HCT116 (cell line): ENCODE measurements around the gene TNRC6C. TPM values are rescaled to one million over a fixed set of nuclear protein-coding genes. Genes with fewer than 3 reads are reported as not detected.

Experiments used
- ATAC-seq: fragments of 200-7000 bp; cut with Tn5 transposase; 2 replicates; pipeline ENCODE4 v1.9.1; 2020; ENCODE audit warnings: mild to moderate bottlenecking, moderate library complexity
- BruUV-seq: library from RNA; stranded (reverse); fragments of 400-500 nt; replicated peaks from 2 replicates; lab custom pipeline; 2021; lab: Mats Ljungman, UMichigan
- CTCF ChIA-PET: fragments of 300-600 bp; sonication (Branson Sonifier 250); formaldehyde crosslinking; loops from one replicate; lab custom pipeline; 2021; ENCODE audit warnings: antibody characterized with exemption; lab: Charles Lee
- POLR2A ChIA-PET: fragments of 300-600, 350-600 bp; sonication (Branson Sonifier 250); formaldehyde crosslinking; loops from one replicate; lab custom pipeline; 2021; ENCODE audit warnings: antibody characterized with exemption; lab: Charles Lee
- RAD21 ChIA-PET, 2 experiments: fragments of 300-600 bp; sonication (Branson Sonifier 250); formaldehyde crosslinking; loops; one replicate each; lab custom pipeline; 2023; ENCODE audit warnings: low total read pairs in 2 of 2; ENCODE audit not compliant: uncharacterized antibody in 2 of 2, unreplicated experiment in 2 of 2, low non-redundant PET in 1 of 2; lab: Charles Lee
- DNase-seq: peaks from one replicate; pipeline ENCODE4 v3.0.0-alpha.2; 2010; ENCODE audit warnings: low read depth, low spot score
- H2AFZ ChIP-seq: fragments of 200-600 bp; shearing (Covaris generic), sonication (generic); 2 replicates; pipeline ENCODE4 v1.6.1; 2017; ENCODE audit warnings: low read depth, mixed run types, mixed read lengths, antibody characterized with exemption, low read length; ENCODE audit not compliant: poor library complexity, severe bottlenecking
- H3K27ac ChIP-seq: 2 replicates; pipeline ENCODE4 v1.5.1; 2012; ENCODE audit warnings: low read depth, low read length
- H3K27me3 ChIP-seq: fragments of 200-600 bp; sonication (generic); 2 replicates; pipeline ENCODE4 v1.6.1; 2016; ENCODE audit warnings: mixed run types, low read length, mixed read lengths; ENCODE audit not compliant: insufficient read depth
- H3K36me3 ChIP-seq, 2 experiments: fragments of 200-500 bp in 1 of 2; fragments of 200-600 bp in 1 of 2; sonication (Bioruptor generic) in 1 of 2; sonication (generic) in 1 of 2; 2 replicates each; pipeline versions ENCODE4 v1.5.1 to v1.6.1; 2014 to 2016; ENCODE audit warnings: low read length in 2 of 2, inconsistent platforms in 1 of 2, mixed read lengths in 1 of 2, mixed run types in 1 of 2; ENCODE audit not compliant: insufficient read depth in 2 of 2, control insufficient read depth in 1 of 2
- H3K4me1 ChIP-seq, 2 experiments: fragments of 200-600 bp in 1 of 2; sonication (generic) in 1 of 2; 2 replicates each; pipeline versions ENCODE4 v1.5.1 to v1.6.1; 2012 to 2017; ENCODE audit warnings: low read length in 2 of 2, inconsistent platforms in 1 of 2, mild to moderate bottlenecking in 1 of 2, mixed read lengths in 1 of 2, mixed run types in 1 of 2, moderate library complexity in 1 of 2; ENCODE audit not compliant: insufficient read depth in 2 of 2, control insufficient read depth in 1 of 2
- H3K4me2 ChIP-seq: fragments of 200-600 bp; sonication (generic); 2 replicates; pipeline ENCODE4 v1.6.1; 2017; ENCODE audit warnings: mixed run types, low read length, mixed read lengths
- H3K4me3 ChIP-seq, 2 experiments: fragments of 200-600 bp in 1 of 2; sonication (generic) in 1 of 2; replicated peaks in 1 of 2; 2 replicates each; pipeline ENCODE4 v1.5.1; 2011 to 2016; ENCODE audit warnings: low read length in 2 of 2, control low read depth in 1 of 2, low read depth in 1 of 2, mild to moderate bottlenecking in 1 of 2, mixed read lengths in 1 of 2, mixed run types in 1 of 2
- H3K79me2 ChIP-seq: fragments of 200-600 bp; sonication (generic); 2 replicates; pipeline ENCODE4 v1.6.1; 2017; ENCODE audit warnings: mild to moderate bottlenecking, mixed run types, low read length, moderate library complexity, mixed read lengths; ENCODE audit not compliant: insufficient read depth
- H3K9ac ChIP-seq: fragments of 200-600 bp; sonication (generic); 2 replicates; pipeline ENCODE4 v1.6.1; 2016; ENCODE audit warnings: low read length, mixed read lengths
- H3K9me2 ChIP-seq: fragments of 200-600 bp; sonication (generic), shearing (Covaris generic); 2 replicates; pipeline ENCODE4 v1.6.1; 2017; ENCODE audit warnings: mixed run types, mild to moderate bottlenecking, moderate library complexity; ENCODE audit not compliant: insufficient read depth
- H3K9me3 ChIP-seq, 2 experiments: fragments of 200-500 bp in 1 of 2; fragments of 200-600 bp in 1 of 2; sonication (Bioruptor generic) in 1 of 2; sonication (generic) in 1 of 2; 2 replicates each; pipeline ENCODE4 v1.6.1; 2014 to 2017; ENCODE audit warnings: low read length in 2 of 2, mixed read lengths in 2 of 2, inconsistent platforms in 1 of 2, low read depth in 1 of 2, mild to moderate bottlenecking in 1 of 2, mixed run types in 1 of 2, moderate library complexity in 1 of 2; ENCODE audit not compliant: control insufficient read depth in 1 of 2, insufficient read depth in 1 of 2
- H4K20me1 ChIP-seq: fragments of 200-600 bp; sonication (generic), shearing (Covaris generic); 2 replicates; pipeline ENCODE4 v1.6.1; 2017; ENCODE audit warnings: mixed run types, mild to moderate bottlenecking, moderate library complexity; ENCODE audit not compliant: insufficient read depth
- ATF3 ChIP-seq: IDR thresholded peaks from 2 replicates; pipeline ENCODE4 v1.6.1; 2012
- CBX3 ChIP-seq: IDR thresholded peaks from 2 replicates; pipeline ENCODE4 v1.6.1; 2012; ENCODE audit warnings: low read depth
- POLR2A ChIP-seq: IDR thresholded peaks from 2 replicates; pipeline ENCODE4 v1.7.0; 2011; ENCODE audit warnings: borderline replicate concordance; ENCODE audit not compliant: insufficient read depth, insufficient read length; ENCODE audit errors: extremely low read depth
- POLR2AphosphoS5 ChIP-seq: IDR thresholded peaks from 2 replicates; pipeline ENCODE4 v1.6.1; 2011; ENCODE audit warnings: mild to moderate bottlenecking, low read depth, low read length, moderate library complexity
- YY1 ChIP-seq: IDR thresholded peaks from 2 replicates; pipeline ENCODE4 v1.6.1; 2011; ENCODE audit warnings: low read length, low read depth, moderate library complexity, mild to moderate bottlenecking; ENCODE audit not compliant: insufficient replicate concordance; ENCODE audit errors: extremely low read depth
- intact Hi-C: fragments of 100-400 bp; cut with micrococcal nuclease; formaldehyde crosslinking; loops from 2 replicates; pipeline ENCODE4 v1.10.0; 2022
- total RNA-seq: library from RNA; stranded (reverse); gene quantifications from one replicate; pipeline ENCODE4 v1.2.1, GENCODE V29; 2021; ENCODE audit not compliant: unreplicated experiment
- TF ChIP-seq, protein P1 (sequence below): IDR thresholded peaks from 2 replicates; pipeline ENCODE4 v1.6.1; 2011; ENCODE audit warnings: mild to moderate bottlenecking, low read length, moderate library complexity; ENCODE audit not compliant: insufficient replicate concordance; ENCODE audit errors: extremely low read depth

Gene TNRC6C
- total RNA-seq, 1 experiment from 2014 or later: 23.4 TPM

GRCh38 chr17:78128551-78129350 lies 170.2 kb downstream of the TNRC6C start, which contains the start of gene TMC6:
TMC6 (minus strand) TSS chr17:78128755; CDS start chr17:78126832, 1,923 bp downstream.
- TF ChIP-seq YY1: peak; percentile 35
- no peak for TF ChIP-seq ATF3
- TF ChIP-seq CBX3: no peak
- TF ChIP-seq, protein P1, sequence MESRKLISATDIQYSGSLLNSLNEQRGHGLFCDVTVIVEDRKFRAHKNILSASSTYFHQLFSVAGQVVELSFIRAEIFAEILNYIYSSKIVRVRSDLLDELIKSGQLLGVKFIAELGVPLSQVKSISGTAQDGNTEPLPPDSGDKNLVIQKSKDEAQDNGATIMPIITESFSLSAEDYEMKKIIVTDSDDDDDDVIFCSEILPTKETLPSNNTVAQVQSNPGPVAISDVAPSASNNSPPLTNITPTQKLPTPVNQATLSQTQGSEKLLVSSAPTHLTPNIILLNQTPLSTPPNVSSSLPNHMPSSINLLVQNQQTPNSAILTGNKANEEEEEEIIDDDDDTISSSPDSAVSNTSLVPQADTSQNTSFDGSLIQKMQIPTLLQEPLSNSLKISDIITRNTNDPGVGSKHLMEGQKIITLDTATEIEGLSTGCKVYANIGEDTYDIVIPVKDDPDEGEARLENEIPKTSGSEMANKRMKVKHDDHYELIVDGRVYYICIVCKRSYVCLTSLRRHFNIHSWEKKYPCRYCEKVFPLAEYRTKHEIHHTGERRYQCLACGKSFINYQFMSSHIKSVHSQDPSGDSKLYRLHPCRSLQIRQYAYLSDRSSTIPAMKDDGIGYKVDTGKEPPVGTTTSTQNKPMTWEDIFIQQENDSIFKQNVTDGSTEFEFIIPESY: peak; percentile 54
- TF ChIP-seq POLR2AphosphoS5: peak; percentile 94
- peak; percentile 19 for TF ChIP-seq POLR2A
- ATAC-seq (peak; percentile 81), DNase-seq (peak; percentile 64)
- no peaks in the 10 kb centered on the region for H3K9me3 ChIP-seq
- H3K27ac ChIP-seq: peak within 1 kb of the TSS; percentile 95
- intact Hi-C loops: loop anchor here (5.0 kb wide), 1 partner anchor 124 kb away; no protein-coding TSS in a partner anchor
- peak within 1 kb of the TSS; percentile 58 for H2AFZ ChIP-seq
- H4K20me1 ChIP-seq: no peaks in the 10 kb centered on the region
- H3K27me3 ChIP-seq: no peaks in the 10 kb centered on the region
- H3K4me2 ChIP-seq: peak within 1 kb of the TSS; percentile 96
- ChIA-PET CTCF (interaction anchor here (1.0 to 2.1 kb wide), 5 partner anchors 9 to 44 kb away, joined by 4 to 9 read pairs (median 6); no protein-coding TSS in a partner anchor), POLR2A (interaction anchor here (0.7 to 4.2 kb wide), 8 partner anchors 10 to 58 kb away, joined by 3 to 35 read pairs (median 4); partner anchors contain the start of genes AFMID and TK1), RAD21 (interaction anchor here (0.7 to 1.4 kb wide), 5 partner anchors 13 to 122 kb away, joined by 3 to 6 read pairs (median 4); partner anchors contain the start of gene AFMID (in 1 of the 2))
- H3K4me1 ChIP-seq: peaks cover 39 to 62% of the 10 kb centered on the region in 2 experiments
- no TSS peak for BruUV-seq
- H3K36me3 ChIP-seq: peaks cover 0 to 5% of the 10 kb centered on the region in 2 experiments; a peak in 2 of 4 replicates
- peak within 1 kb of the TSS; percentile 77 for H3K9ac ChIP-seq
- H3K4me3 ChIP-seq: peak within 1 kb of the TSS; percentile 89 to 92
- peaks cover 17% of the 10 kb centered on the region; the same call in 1 of the 2 replicates for H3K79me2 ChIP-seq
- no peaks in the 10 kb centered on the region for H3K9me2 ChIP-seq
